ENCODE data around the gene SMYD3.

Gene SMYD3

DNA sequence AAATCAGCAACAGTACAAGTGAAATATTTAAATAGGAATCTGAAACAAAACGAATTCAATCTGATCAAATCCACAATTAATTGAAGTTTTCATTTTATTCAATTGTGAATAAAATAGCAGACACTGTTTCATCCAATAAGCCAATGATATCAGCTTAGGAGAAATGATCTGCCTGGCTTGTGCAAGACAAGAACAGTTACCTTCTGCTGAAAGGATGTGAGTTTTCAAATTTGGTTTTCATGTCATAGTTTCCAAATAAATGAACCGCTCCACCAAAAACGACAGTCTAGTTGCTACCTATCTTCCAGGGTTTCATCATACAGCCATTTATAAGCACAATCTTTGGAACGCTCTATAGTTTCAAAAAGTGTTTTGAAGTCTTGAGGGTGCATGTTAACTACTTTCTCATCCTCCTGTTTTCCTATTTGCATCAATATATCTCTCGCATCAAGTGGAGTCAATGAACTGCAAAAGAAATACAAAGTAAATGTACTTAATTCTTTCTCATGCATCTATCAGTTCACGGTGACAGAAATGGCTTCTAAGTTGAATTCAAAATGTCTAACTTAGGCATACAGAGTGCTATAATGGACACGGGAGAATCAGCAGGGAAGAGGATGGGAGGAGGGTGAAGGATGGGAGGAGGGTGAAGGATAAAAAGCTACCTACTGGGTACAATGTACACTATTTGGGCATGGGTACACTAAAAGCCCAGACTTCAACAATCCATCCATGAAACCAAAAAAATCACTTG lies 33.8 kb upstream of the SMYD3 start:
- no peaks in the 10 kb centered on the region for H3K27me3 ChIP-seq
- H3K9me3 ChIP-seq = no peaks in the 10 kb centered on the region
- no peak overlapping the region for H3K4me3 ChIP-seq (ENCODE audit: low read depth, low read length)
- TF ChIP-seq, protein P1, sequence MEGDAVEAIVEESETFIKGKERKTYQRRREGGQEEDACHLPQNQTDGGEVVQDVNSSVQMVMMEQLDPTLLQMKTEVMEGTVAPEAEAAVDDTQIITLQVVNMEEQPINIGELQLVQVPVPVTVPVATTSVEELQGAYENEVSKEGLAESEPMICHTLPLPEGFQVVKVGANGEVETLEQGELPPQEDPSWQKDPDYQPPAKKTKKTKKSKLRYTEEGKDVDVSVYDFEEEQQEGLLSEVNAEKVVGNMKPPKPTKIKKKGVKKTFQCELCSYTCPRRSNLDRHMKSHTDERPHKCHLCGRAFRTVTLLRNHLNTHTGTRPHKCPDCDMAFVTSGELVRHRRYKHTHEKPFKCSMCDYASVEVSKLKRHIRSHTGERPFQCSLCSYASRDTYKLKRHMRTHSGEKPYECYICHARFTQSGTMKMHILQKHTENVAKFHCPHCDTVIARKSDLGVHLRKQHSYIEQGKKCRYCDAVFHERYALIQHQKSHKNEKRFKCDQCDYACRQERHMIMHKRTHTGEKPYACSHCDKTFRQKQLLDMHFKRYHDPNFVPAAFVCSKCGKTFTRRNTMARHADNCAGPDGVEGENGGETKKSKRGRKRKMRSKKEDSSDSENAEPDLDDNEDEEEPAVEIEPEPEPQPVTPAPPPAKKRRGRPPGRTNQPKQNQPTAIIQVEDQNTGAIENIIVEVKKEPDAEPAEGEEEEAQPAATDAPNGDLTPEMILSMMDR (IDR thresholded peaks at IDR 0.05; ENCODE audit: low read depth, low read length) = no peak
- H3K36me3 ChIP-seq = peaks cover 34% of the 10 kb centered on the region
- no peaks in the 10 kb centered on the region for H3K4me1 ChIP-seq
- no peak for DNase-seq

DNA sequence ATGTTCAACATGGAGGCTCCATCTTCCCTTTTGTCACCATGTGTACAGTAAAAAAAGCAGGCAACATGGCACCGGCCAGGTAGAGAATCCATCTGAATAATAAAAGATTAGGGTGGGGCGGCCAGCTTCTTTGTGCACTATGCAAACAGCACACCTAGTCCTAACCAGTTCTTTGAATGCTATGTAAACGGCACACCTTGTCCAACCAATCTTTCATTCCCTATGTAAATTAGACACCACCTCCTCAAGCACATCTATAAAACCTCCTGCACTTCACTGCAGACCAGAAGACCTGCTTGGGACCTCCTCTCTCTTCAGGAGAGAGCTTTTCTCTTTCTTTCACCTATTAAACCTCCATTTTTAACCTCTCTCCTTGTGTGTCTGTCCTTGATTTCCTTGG lies 30.8 kb upstream of the SMYD3 start:
- DNase-seq = no peak
- Histone ChIP-seq H3K9me3 (no peaks in the 10 kb centered on the region), H3K27me3 (no peaks in the 10 kb centered on the region), H3K4me1 (no peaks in the 10 kb centered on the region), H3K36me3 (peaks cover 11% of the 10 kb centered on the region), H3K4me3 (ENCODE audit: low read depth, low read length) (no peak overlapping the region)
- TF ChIP-seq, protein P1 (IDR thresholded peaks at IDR 0.05; ENCODE audit: low read depth, low read length) = no peak

DNA sequence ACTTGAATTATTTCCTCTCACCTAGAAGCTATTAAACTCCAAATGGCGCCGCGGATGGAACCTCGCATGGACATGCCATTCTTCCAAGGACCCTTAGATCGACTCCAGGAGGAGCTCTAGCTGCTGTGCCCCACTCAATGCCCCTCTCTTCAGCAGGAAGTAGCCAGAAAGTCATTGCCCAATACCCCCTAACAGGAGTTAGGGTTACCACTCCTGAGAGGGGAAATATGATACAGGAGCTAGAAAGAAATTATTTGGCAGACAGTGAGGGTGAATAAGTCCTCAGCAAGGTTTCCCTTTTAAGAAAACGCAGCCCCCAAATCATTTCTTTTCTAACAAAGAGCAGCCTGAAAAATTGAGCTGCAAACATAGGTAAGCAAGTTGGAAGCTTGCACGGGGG lies 30.4 kb upstream of the SMYD3 start:
- no peaks in the 10 kb centered on the region for H3K9me3 ChIP-seq
- H3K4me3 ChIP-seq (ENCODE audit: low read depth, low read length) = no peak overlapping the region
- H3K4me1 ChIP-seq = no peaks in the 10 kb centered on the region
- TF ChIP-seq, protein P1 (IDR thresholded peaks at IDR 0.05; ENCODE audit: low read depth, low read length) = no peak
- H3K27me3 ChIP-seq = no peaks in the 10 kb centered on the region
- H3K36me3 ChIP-seq = peaks cover 9% of the 10 kb centered on the region
- DNase-seq = no peak

DNA sequence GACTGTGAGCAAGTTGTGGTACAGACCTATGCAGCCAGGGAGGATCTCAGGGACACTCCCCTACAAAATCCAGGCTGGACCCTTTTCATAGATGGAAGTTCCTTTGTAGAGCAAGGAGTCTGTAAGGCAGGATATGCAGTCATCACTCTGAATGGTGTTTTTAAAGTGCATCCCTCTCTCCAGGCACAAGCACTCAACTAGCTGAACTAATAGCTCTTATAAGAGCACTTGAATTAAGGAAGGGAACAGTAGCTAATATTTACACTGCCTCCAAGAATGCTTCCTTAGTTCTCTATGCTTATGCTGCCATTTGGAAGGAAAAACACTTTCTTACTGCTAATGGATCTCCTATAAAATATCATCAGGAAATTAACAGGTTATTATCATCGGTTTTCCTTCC lies 27.0 kb upstream of the SMYD3 start:
- DNase-seq = no peak
- Histone ChIP-seq H3K27me3 (no peaks in the 10 kb centered on the region), H3K36me3 (no peaks in the 10 kb centered on the region), H3K4me3 (ENCODE audit: low read depth, low read length) (no peak overlapping the region), H3K4me1 (no peaks in the 10 kb centered on the region), H3K9me3 (no peaks in the 10 kb centered on the region; the same call in 1 of the 2 replicates)
- TF ChIP-seq, protein P1 (IDR thresholded peaks at IDR 0.05; ENCODE audit: low read depth, low read length) = no peak

DNA sequence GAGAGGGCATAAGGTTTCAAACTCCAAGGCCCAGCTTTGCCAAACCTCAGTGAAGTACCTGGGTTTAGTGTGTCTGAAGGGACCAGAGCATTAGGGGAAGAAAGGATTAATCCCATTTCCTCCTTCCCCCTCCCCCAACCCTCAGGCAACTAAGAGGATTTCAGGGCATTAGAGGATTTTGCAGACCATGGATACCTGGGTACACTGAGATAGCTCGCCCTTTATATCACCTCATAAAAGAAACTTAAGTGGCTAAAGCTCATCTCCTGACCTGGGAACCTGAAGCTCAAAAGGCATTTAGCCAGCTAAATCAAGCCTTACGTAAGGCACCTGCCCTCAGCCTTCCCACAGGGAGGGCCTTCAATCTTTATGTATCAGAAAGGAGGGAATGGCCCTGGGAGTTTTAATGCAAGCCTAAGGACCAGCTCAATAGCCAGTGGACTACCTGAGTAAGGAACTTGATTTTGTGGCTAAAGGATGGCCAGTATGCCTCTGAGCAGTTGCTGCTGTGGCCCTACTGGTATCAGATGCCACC lies 26.4 kb upstream of the SMYD3 start:
- TF ChIP-seq, protein P1 (IDR thresholded peaks at IDR 0.05; ENCODE audit: low read depth, low read length) = no peak
- no peaks in the 10 kb centered on the region; the same call in 1 of the 2 replicates for H3K9me3 ChIP-seq
- no peaks in the 10 kb centered on the region for H3K27me3 ChIP-seq
- no peak for DNase-seq
- H3K4me3 ChIP-seq (ENCODE audit: low read depth, low read length) = no peak overlapping the region
- no peaks in the 10 kb centered on the region for H3K36me3 ChIP-seq
- no peaks in the 10 kb centered on the region for H3K4me1 ChIP-seq

DNA sequence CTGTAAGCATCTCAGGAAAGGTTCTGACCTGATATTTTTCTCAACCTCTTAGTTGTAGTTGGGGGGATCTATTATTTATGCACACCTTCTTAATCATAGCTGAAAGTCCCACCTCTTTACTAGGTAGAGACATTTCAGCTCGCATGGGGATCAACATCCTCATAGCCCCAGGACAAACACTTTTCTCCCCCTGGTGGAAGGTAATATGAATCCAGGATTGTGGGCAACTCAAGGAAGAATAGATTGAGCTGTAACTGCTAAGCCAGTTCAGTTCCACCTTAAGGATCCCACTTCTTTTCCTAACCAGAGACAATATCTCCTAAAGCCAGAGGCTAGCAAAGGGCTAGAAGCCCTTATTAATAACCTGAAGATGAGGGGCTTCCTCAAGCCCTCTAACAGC lies 25.4 kb upstream of the SMYD3 start:
- Histone ChIP-seq H3K4me1 (no peaks in the 10 kb centered on the region), H3K27me3 (no peaks in the 10 kb centered on the region), H3K36me3 (no peaks in the 10 kb centered on the region; the same call in 1 of the 2 replicates), H3K9me3 (no peaks in the 10 kb centered on the region; the same call in 1 of the 2 replicates), H3K4me3 (ENCODE audit: low read depth, low read length) (no peak overlapping the region)
- TF ChIP-seq, protein P1 (IDR thresholded peaks at IDR 0.05; ENCODE audit: low read depth, low read length) = peak; percentile 35
- no peak for DNase-seq
